Stimulated activated CD4-positive, alpha-beta T cell treated with anti-CD3 and anti-CD28 coated beads, TNF-alpha, amount 100 ng/mL, for 48 hours (primary cell): ENCODE measurements around the gene RAB11FIP5.
A peak's percentile ranks its signal among the peaks of the same experiment; 100 is the strongest.
"Not testable (repeated sequence)": the region's sequence is repeated elsewhere in the genome, so short reads cannot be mapped to it uniquely, and the experiment has no call there.

Experiments
- DNase-seq, 3 donors: peaks; one replicate each; pipeline ENCODE4 v3.0.0-alpha.2; 2020; ENCODE audit warnings: low read depth in 3 of 3

RAB11FIP5 gene

DNA sequence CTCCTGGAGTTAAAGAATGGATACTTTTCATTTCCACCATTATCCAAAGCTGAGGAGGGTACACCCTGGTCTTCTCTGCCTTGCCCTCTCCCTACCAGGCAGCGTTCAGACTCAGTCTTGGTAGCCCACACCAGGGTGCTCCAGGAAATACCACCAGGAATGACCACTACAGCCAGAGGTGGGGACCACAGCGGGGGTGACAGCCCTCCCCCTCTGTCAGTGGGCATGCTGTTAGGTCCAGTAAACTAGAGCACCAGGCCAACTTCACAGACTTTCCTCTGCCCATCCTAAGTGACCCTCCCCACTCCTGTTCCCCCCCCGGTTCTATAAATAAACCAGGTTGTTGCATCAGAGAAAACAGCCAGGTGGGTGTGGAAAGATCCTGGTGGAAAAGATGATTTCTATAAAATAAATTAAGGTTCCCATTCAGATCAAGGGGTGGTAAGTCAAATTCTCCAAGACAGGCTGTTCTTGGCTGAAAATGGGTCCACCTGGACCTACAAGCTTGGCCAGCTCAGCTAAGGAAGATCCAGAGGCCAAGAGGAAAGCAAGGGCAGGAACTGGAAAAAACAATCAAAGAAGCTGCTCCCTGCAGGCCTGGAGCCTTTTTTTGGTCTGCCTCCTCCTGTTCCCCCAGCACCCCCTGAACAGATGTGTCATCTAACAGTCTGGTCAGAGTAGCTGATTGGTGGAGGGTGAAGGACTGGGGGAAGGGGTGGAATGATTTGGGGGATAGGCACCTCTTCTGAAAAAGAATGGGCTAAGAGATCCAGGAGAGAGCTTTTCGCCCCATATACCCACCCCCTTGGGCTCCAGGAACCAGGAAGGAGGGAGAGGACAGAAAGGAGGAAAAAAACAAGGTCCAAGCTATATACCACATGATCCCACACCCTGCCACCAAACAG, 2.3 kb downstream of the RAB11FIP5 start:
- no peak for DNase-seq

DNA sequence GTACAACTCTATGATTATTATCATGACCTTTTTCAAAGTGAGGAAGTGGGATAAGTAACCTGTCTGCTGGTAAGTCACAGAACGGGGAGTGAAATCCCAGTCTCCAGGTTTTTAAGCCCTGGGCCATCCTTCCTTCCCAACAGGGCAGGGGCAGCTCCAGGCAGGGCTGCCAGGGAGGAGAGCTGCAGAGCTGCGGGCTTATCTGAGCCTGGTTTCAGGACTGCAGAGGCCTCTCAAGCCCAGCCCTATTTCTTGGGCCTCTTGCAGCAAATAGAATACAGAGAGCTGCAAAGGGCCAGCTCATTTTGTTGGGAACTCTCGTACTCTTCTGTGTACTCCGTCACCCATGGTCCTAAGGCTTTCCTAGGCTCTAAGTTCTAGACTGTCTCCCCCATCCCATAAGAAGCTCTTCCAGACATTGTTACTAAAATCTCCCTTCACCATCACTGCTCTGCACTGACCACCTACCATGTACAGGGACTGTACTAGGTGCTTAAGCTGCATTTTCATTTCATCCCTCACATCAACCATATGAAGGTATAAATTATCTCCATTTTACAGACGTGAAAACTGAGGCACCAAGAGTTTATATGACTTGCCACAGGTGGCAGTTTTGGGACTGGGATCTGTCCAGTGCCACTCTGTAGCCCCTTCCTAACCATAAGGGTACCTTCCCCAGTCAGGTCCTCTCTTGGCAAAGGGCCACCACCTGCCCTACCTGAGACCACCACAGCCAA, 3.1 kb downstream of the RAB11FIP5 start:
- DNase-seq = no peak

DNA sequence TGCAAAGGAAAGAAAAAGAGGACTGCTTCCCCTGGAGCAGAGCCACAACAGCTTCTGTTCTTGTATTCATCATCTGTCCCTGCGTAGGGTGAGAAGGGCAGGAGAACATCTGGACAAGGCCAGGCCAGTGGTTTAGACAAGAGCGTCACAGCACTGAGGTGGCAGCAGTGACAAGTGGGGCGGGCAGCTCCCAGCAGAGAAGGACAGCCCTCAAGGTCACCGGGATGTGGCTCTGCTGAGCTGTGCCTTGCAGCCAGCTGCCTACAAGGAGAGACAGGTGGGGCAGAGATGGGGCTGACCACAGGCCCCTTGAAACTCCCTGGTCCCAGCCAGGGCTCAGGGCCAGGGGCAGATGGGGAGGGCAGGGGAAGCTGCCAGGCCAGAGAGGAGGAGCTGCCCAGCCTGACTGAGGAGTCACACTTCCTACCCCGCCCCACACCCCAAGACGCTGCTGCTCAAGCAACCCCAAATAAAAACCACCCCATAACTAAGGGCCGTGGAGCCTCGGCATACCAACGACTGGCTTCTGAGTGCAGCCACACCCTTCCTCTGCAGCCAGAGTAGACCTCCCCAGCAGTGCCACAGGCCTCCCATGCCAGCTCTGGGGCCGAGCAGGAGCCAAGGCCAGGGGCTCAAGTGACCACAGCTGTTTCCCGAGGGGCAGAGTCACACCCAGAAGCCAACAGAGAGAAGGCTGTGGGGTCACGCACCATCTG, 5.4 kb downstream of the RAB11FIP5 start:
- no peak for DNase-seq

DNA sequence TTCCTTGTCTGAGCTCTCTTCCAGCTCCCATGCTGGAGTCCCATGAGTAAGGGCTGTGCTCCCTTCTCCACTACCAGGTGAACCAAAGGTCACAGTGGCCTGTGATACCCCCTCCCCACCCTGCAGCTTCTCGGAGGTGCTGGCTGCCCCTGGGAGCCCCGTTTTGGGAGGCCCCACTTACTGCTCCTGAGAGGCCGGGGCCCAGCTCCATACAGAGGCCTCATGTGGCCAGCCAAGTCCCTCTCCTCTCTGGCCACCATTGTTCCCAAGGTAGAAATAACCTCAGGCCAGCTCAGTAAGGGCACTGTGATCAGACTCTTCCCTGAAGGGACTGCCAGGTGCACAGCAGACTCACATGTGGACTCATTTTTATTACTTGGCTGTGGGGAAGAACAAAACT, 6.0 kb downstream of the RAB11FIP5 start:
- DNase-seq = no peak

DNA sequence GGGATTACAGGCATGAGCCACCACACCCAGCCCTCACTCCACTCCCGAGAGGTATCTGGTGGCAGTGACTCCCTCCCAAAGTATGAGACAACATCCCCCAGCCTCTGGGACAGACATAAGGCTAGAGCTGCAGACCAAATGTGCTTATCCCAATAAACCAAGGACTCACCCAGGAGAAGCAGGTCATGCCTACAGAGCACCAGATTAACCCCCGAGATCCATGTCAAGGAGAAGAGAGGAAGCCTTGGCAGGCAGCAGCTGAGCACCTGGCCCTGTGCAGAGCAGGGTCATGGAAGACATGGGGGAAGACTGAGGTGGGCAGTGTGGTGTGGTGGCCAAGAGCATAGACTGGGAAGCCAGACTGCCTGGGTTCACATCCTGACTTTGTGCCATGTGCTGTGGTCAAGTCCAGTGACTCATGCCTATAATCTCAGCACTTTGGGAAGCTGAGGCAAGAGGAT, 7.2 kb downstream of the RAB11FIP5 start:
- DNase-seq = no peak

DNA sequence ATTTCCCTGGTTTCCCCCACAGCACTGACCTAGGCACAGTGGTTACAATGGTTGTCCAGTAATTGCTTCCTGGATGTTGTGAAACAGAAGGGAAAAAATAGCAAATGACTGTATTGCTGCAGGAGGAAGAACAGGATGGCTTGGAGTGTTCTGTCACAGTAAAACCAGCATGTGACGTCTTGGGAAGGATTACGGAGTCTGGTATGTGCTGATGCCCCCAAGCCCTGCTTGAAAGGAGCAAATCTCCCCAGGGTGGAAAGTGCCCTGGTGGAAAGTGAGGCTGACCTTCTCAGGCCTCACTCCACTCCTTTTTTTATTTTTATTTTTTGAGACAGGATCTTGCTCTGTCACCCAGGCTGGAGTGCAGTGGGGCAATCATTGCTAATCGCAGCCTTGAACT, 7.8 kb downstream of the RAB11FIP5 start:
- DNase-seq = no peak

DNA sequence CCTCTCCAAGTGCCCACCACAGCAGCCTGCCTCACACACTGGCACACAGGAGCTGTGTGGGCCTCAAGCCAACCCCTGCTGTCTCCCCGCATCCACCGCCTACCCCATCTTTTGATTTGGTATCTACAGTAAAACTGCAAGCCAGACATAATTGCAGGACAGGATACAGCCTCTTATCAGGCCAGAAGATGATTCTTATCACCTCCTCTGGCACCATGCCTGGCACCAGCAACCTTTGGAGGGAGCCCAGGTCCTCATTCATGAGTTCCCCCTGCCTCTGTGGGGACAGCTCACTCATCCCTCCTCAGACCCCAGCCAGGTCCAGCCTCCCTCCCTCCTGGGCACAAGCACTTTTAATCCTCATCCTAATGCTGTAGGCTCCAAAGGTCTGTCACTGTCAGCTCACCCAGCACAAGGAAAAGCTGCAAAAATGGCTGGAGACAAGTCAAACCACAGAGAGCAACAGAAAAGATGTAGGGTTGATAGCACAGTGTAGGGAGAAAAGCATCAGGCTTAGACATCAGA, 9.7 kb downstream of the RAB11FIP5 start:
- no peak for DNase-seq

DNA sequence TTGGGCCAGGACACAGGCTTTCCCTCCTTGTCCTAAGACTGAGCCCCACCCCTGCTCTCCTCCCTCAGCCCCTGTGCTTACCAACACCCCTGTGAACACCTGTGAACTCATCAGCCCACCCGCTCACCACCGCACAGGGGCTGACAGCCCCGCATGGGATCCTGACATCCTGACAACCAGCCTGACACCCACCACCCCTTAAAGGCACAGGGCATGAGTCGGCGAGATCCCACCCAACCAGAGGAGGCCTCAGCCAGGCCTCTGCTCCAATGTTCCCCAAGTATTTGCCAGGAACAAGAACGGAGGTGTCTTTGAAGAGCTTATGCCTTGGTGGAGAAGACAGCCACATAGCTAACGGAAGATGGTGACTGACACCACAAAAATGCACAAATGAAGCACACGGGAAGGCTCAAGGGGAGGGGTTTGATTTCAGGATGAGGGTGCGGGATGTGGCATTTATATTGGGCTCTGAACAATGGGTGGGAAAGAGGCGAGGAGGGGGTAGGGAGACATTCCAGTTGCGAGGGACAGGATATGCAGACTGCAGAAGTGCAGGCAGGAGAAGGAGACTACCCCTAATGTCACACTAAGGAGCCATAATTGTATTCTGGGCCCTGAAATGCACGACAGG, 11.0 kb downstream of the RAB11FIP5 start:
- DNase-seq = no peak

DNA sequence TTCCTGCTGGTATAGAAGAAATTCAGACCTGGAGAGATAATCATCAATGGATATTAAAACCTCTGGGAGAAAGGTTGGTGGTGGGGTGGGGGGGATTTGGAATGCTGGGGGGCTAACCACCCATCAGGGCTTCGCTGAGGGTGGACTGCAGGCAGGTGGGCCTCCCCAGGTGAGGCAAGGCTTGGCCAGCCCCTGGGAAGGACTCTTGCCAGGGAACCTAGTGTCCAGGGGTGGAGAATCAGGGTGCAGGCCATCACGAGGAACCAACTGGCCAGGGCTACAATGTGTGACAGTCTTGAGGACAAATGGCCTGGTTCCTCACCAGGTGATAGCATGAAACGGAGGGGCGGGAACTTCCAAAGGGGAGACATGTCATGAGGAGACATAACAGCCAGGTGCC, 11.8 kb downstream of the RAB11FIP5 start:
- no peak for DNase-seq

DNA sequence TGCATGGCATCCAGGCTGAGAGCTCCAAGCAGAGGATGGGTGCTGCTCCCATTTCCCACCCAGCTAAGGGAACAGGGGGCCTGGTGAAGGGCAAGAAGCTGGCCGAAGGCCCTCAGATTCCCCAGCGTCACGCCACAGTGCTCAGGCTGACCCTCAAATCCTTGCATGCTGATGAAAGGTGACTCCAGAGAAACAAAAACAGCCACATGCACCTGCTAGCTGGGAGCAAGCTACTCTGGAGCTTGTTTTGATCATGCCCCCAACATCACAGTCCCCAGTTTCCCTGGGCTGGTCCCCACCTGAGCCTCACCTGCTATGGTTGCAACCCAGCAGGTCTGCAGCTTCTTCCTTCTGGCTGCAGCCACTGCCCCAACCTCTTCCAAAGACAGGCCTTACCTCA, 13.3 kb downstream of the RAB11FIP5 start:
- no peak for DNase-seq

DNA sequence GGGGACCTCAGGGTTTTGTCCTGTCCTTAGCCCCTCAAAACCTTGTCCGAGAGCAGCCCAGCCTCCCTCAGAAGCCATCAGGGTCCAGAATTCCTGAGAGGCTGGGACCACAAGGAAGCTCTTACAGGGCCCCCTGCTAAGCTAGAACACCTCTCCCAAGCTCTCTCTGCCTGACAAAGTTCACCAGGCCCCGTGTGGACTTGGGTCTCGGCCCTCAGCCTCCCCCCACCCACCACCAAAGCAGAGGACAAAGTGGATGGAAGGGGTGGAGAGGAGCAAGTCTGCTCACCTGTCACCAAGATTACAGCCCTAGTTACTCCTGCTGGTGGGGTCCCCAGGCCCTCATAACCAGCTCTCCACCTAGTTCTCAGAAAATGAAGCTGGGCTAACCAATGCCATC, 16.8 kb downstream of the RAB11FIP5 start:
- no peak for DNase-seq

DNA sequence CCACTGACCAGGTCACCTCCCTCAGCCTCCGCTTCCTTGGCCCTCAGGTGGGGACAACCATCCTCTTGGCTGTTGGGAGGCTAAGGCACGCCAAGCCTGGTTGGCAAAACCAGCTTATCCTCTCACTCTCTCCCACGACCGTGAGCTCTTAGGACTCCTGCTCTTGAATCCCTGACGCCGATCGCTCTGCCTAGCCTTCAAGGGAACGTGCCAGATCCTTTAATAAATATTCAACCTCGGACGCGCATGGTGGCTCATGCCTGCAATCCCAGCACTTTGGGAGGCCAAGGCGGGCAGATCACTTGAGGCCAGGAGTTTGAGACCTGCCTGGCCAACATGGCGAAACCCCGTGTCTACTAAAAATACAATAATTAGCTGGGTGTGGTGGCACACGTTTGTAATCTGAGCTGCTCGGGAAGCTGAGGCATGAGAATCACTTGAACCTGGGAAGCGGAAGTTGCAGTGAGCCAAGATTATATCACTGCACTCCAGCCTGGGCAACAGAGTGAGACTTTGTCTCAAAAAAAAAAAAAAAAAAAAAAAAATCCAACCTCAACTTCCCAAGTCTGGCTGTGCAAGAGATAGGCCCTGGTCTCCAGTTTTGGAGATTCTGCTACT, 19.0 kb downstream of the RAB11FIP5 start:
- not testable (repeated sequence) for DNase-seq

DNA sequence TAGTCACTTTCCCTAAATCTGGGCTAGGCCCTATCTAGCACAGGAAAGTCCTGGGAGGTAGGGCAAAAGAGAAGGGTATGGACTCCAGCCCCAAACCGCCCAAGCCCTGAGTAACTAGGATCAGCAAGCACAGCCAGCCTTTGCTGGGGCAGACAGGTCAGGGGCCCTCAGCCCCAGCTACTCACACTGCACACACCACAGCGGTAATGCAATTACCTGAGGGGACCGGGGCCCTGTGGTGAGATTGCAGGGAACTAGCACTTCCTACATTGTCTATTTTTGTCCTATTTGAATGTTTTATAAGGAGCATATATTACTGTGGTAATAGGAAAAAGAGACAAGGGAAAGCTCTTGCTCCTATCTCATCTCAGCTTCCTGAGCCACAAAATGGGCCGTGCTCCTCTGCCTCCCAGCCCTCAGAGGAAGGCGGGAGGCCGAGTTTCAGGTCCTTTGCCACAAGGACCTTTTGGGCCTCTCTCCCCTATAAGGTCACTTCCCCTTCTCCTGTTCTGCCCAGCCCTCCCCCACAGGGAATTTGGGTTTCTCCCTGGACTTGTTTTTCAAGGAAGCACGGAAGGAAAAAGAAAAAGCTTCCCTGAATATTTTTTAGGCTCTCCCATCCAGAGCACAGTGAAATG, 20.5 kb downstream of the RAB11FIP5 start:
- no peak for DNase-seq

DNA sequence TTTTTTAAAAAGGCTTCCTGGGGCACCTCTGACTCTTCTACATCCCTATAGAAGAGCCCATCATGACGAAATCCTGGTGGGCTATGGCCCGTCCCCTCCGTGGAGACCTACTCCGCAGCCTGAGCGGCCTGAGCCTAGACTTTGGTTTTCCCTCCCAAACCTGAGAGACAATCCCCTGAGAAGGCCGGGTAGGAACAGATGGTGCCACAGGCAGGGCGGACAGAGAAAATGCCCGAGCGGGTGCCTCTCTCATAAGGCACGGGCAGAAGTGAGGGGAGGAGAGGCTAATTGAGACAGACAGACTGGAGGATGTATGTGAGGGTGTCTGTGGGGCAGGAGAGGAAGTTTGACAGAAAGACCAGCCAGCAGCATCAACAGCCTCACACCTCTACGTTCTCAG, 21.1 kb downstream of the RAB11FIP5 start:
- DNase-seq = no peak

DNA sequence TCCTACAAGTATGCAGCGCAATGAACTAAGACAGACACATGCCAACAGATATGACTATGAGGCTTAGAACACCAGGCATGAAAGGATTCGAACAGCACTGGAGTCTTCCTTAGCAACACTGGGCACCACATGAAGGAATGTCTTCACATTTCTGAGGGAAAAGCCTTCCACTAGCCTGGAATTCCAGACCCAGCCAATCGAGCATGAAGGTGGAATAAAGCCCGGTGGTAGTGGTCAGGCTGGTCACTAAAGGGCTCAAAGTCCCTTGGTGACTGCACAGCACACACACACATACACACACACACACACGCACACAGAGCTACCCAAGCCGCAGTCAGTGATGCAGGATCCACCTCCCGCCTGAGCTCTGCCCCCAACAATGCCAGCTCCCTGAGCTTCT, 21.6 kb downstream of the RAB11FIP5 start:
- no peak for DNase-seq

DNA sequence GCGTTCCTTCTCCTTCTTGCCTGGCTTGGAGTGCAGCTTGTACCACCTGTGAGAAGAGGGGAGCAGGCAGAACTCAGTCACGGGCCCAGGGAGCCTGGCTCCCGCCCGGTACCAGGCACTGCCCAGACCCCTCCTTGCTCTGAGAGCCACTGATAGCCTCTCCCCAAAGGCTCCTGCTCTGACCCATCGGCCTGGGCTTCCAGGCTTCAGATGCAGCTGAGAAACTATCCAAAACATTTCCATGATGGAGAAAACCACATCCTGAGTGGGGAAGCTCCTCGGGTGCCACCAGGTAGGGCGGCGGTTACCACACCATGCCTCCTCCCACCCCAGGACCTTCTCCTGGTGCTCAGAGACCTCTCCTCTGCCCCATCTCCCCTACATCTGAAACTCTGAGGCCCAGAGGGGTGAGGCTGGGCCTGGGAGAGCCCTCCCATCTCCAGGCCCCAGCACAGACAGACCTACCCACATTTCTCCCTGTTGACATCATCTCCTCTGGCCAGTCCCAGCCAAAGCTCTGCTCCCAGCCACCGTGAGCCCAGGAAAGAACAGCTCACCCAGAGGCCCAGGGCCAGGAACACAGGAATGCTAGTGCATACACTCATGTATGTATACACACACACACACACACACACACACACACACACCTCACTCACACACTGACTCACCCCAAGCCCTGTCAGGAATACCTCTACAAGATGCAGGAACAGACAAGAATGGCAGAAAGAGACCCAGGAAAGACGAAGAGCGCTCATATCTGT, 23.3 kb downstream of the RAB11FIP5 start:
- no peak for DNase-seq

DNA sequence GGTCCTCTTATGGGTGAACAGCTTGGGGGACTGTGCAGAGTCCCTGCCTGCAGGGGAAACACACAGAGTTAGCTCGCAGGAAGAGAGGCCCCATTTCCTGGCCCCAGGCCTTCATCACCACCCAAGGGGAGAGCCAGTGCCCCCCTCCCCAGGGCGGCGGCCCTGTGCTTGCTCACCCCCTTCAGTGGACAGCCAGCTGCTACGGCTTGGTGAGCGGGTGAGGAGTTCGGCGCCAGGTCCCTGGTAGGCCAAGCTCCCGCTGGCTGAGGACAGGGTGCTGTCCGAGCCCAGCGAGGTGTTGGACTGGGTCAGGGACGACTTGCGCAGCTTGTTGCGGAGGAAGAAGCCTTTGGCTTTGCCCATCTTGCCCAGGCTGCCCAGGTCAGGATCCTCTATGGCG, 24.0 kb downstream of the RAB11FIP5 start:
- no peak for DNase-seq

DNA sequence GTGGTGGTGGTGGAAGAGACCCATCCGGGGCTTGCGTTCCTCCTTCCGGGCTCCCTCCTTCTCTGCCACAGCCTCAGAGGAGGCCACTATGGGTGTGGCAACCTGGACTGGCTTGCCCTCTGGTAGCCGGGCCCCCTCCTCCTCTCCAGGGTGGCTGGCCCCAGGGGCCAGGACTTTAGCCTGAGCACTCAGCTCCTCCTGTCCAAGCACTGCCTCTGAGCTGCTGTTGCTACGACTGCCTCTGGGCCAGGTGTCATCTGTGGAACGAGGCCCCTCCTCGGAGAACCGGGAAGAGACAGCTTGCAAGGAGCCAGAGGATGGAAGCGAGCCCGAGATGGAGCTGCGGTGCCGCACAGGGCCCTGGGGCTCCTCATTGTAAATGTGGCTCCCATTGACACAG, 24.5 kb downstream of the RAB11FIP5 start:
- DNase-seq = no peak

DNA sequence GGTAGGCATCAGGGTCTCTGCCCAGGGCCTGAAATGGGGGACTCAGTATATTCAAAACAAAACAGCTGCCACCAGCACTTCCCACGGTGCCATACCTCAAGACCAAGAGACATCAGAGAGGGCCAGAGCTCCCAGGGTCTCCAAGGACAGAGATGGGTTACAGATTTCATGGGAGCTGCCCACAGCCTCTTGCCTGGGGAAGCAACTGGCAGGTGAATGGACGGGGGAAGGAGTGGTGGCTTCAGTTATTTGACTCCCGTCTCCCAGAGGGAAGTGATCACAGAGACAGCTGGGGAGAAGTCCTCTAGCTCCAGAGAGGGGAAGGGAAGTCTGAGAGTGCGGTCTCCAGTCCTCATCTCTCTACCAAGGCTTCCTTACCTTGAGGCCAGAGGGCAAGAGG, 25.4 kb downstream of the RAB11FIP5 start:
- no peak for DNase-seq

DNA sequence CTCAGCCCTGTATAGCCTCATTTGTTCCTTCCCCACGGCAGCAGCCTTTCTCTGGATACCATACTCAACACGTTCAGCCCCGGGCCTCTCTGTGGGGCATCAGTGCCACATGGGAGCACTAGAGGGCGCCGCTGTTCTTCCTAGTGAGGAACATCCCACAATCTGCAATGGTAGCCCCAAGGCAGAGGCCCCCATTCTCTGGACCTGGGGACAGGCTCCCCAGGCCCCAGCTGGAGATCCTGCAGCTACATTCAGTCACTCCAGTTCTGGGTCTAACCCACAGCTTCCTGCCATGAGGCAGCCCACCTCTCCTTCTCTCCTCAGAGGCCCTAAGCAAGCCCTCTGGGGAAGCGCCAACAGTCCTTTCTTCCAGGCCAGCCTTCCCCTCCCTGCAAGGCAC, 27.1 kb downstream of the RAB11FIP5 start:
- peak; percentile 67 to 75 (median 74) for DNase-seq
